AG09309 (cell line): ENCODE data around the gene HACD4.

Experiments
- DNase-seq: peaks from one replicate; pipeline ENCODE4 v3.0.0-alpha.2; 2010; ENCODE audit warnings: low read depth
- H3K4me3 ChIP-seq: 2 replicates; pipeline ENCODE4 v1.5.1; 2011; ENCODE audit warnings: mild to moderate bottlenecking, low read depth, low read length, moderate library complexity; ENCODE audit not compliant: control insufficient read depth
- CTCF ChIP-seq: IDR thresholded peaks from 2 replicates; pipeline ENCODE4 v1.5.1; 2011; ENCODE audit warnings: mild to moderate bottlenecking, low read depth, low read length, inconsistent platforms; ENCODE audit not compliant: insufficient read depth, control insufficient read depth; ENCODE audit errors: missing control alignments

The HACD4 gene

DNA sequence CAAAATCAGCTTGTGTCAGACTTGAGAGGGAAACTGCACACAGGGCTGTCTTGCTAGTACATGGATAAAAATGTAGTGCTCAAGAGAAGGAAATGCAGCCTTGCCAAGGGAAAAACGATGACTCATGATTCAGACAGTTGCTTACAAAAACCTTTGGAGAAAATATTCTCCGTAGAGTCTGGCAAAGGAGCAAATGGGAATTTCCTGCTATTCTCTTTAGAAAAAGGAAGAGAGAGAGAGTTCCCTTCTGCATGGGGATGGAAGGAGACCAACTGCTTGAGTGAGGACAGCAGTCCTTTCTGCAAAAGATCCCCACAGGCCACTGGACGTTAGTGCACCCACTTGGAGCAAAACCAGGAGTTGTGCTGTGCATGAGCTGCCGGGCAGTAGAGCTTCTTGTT lies 38.7 kb upstream of the HACD4 start:
- DNase-seq, result peak; percentile 85
- no peak overlapping the region for H3K4me3 ChIP-seq
- TF ChIP-seq CTCF, result peak; percentile 19

GRCh38 chr9:21060919-21061561 lies 29.6 kb upstream of the HACD4 start:
- H3K4me3 ChIP-seq, result no peak overlapping the region
- TF ChIP-seq CTCF, result peak; percentile 11
- peak; percentile 57 for DNase-seq

DNA sequence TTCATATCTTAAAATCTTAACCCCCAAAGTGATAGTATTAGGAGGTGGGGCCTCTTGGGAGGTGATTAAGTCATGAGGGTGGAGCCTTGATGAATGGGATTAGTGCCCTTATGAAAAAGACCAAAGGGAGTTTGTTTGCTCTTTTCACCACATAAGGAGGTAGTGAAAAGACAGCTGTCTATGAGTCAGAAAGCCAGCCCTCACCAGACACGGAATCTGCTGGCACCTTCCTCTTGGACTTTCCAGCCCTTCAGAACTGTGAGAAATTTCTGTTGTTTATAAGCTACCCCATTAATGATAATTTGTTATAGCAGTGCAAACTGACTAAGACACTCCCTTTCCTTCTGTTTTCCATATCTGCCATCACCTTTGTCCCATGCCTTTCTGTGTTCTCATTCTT lies 25.5 kb upstream of the HACD4 start:
- DNase-seq, result no peak
- no peak for TF ChIP-seq CTCF
- no peak overlapping the region for H3K4me3 ChIP-seq

- DNase-seq, result no peak
- no peak for TF ChIP-seq CTCF
- H3K4me3 ChIP-seq, result no peak overlapping the region
These were observed 22.4 kb upstream of the HACD4 start for GRCh38 chr9:21053851-21054250.

GRCh38 chr9:21047281-21047691 lies 15.8 kb upstream of the HACD4 start:
- H3K4me3 ChIP-seq, result no peak overlapping the region
- no peak for TF ChIP-seq CTCF
- no peak for DNase-seq

DNA sequence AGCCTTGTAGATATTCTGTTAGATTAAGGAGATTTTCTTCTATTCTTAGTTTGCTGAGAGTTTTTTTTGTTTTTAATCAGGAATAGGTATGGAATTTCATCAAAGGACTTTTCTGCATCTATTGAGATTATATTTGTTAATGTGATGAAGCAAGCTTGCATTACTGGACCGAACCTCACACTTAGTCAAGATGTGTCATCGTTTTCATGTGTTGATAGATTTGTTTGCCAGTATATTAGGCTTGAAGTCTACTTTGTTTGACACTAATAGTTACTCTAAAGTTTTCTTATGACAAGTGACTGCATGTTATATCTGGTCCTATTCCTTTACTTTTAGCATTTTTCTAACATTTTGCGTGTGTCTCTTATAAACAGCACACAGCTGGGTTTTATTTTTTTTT lies 12.4 kb upstream of the HACD4 start:
- TF ChIP-seq CTCF, result no peak
- DNase-seq, result no peak
- no peak overlapping the region for H3K4me3 ChIP-seq

DNA sequence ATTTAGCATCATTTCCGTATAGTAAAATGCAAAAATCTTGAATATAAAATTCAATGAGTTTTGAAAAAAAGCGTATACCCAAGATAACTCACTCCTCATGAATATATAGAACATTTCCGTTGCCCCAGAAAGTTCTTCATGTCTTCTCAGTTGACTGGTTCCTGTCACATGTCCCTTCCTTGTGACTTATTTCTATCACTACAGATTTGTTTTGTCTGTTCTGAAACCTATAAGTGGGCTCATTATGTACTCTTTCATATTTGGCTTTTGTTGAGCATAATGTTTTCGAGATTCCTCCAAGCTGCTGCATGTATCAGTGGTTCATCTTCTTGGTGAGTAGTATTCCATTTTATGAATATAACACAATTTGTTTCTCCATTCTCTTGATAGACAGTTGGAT lies 11.0 kb upstream of the HACD4 start:
- no peak overlapping the region for H3K4me3 ChIP-seq
- no peak for DNase-seq

More for the DNA sequence above, 11.0 kb upstream of the HACD4 start:
- no peak for TF ChIP-seq CTCF
